Stimulated activated naive CD8-positive, alpha-beta T cell treated with anti-CD3 and anti-CD28 coated beads, Interleukin-15, amount 100 ng/mL, for 72 hours (primary cell): Measurements from ENCODE around the gene TUSC2.

Source experiments
- ATAC-seq: fragments of 150-1000 bp; cut with Tn5 transposase; 2 replicates; pipeline ENCODE4 v1.10.0; 2021; ENCODE audit warnings: mild to moderate bottlenecking, moderate library complexity
- DNase-seq, 2 donors: peaks; one replicate each; pipeline ENCODE4 v3.0.0; 2021 to 2022
- H3K27ac Mint-ChIP-seq, 2 donors: one replicate each; pipeline ENCODE4 v1.8.0; 2022; ENCODE audit warnings: mild to moderate bottlenecking in 2 of 2, mixed read lengths in 2 of 2, moderate library complexity in 2 of 2
- H3K27me3 Mint-ChIP-seq: one replicate; pipeline ENCODE4 v1.8.0; 2022; ENCODE audit warnings: mixed read lengths
- H3K4me1 Mint-ChIP-seq: one replicate; pipeline ENCODE4 v1.8.0; 2022; ENCODE audit warnings: mild to moderate bottlenecking, mixed read lengths
- H3K4me3 Mint-ChIP-seq, 2 donors: one replicate each; pipeline ENCODE4 v1.8.0; 2022; ENCODE audit warnings: mild to moderate bottlenecking in 2 of 2, mixed read lengths in 2 of 2, moderate library complexity in 1 of 2
- H3K9me3 Mint-ChIP-seq, 2 donors: one replicate each; pipeline ENCODE4 v1.8.0; 2022; ENCODE audit warnings: mixed read lengths in 2 of 2

Gene TUSC2

GRCh38 chr3:50331364-50331907, 3.4 kb upstream of the TUSC2 start:
- ATAC-seq (no peak), DNase-seq (no peak)
- Mint-ChIP-seq H3K27me3 (no peaks in the 10 kb centered on the region), H3K27ac (no peak overlapping the region), H3K9me3 (no peaks in the 10 kb centered on the region), H3K4me1 (peaks cover 57% of the 10 kb centered on the region), H3K4me3 (no peak overlapping the region)

GRCh38 chr3:50330330-50330729, 2.3 kb upstream of the TUSC2 start:
- H3K4me3 Mint-ChIP-seq = no peak overlapping the region
- H3K9me3 Mint-ChIP-seq = no peaks in the 10 kb centered on the region
- H3K27ac Mint-ChIP-seq = no peak overlapping the region
- no peak for ATAC-seq
- no peaks in the 10 kb centered on the region for H3K27me3 Mint-ChIP-seq
- H3K4me1 Mint-ChIP-seq = peaks cover 50% of the 10 kb centered on the region
- DNase-seq = no peak

- Mint-ChIP-seq H3K4me3 (peak overlapping the region; percentile 87), H3K9me3 (no peaks in the 10 kb centered on the region), H3K4me1 (peaks cover 60% of the 10 kb centered on the region), H3K27me3 (no peaks in the 10 kb centered on the region), H3K27ac (peak overlapping the region; percentile 76 to 95)
- DNase-seq (no peak), ATAC-seq (no peak)
Measured at GRCh38 chr3:50327129-50327528, 894 bp downstream of the TUSC2 start.

GRCh38 chr3:50326182-50326541, 1.9 kb downstream of the TUSC2 start:
- Mint-ChIP-seq H3K27me3 (no peaks in the 10 kb centered on the region), H3K4me1 (peaks cover 63% of the 10 kb centered on the region), H3K27ac (no peak overlapping the region), H3K9me3 (no peaks in the 10 kb centered on the region), H3K4me3 (no peak overlapping the region)
- ATAC-seq = no peak
- DNase-seq = no peak

GRCh38 chr3:50325497-50326181, 2.4 kb downstream of the TUSC2 start:
- Mint-ChIP-seq H3K4me1 (peaks cover 64% of the 10 kb centered on the region), H3K27ac (peak overlapping the region in 1 of 2 donors; percentile 3)

GRCh38 chr3:50325113-50325480, 2.9 kb downstream of the TUSC2 start:
- Mint-ChIP-seq H3K9me3 (no peaks in the 10 kb centered on the region), H3K27ac (peak overlapping the region in 1 of 2 donors; percentile 3), H3K27me3 (no peaks in the 10 kb centered on the region), H3K4me1 (peaks cover 65% of the 10 kb centered on the region), H3K4me3 (no peak overlapping the region)
- DNase-seq (no peak), ATAC-seq (no peak)

More at GRCh38 chr3:50325497-50326181, 2.4 kb downstream of the TUSC2 start:
- no peaks in the 10 kb centered on the region for H3K27me3 Mint-ChIP-seq
- no peak overlapping the region for H3K4me3 Mint-ChIP-seq
- no peak for ATAC-seq
- H3K9me3 Mint-ChIP-seq = no peaks in the 10 kb centered on the region
- DNase-seq = no peak

GRCh38 chr3:50324351-50325112, 3.5 kb downstream of the TUSC2 start:
- peak; percentile 48 for ATAC-seq
- H3K4me1 Mint-ChIP-seq = peaks cover 65% of the 10 kb centered on the region
- H3K27ac Mint-ChIP-seq = no peak overlapping the region

GRCh38 chr3:50323614-50324199, 4.3 kb downstream of the TUSC2 start:
- Mint-ChIP-seq H3K27ac (peak overlapping the region in 1 of 2 donors; percentile 52), H3K4me3 (no peak overlapping the region), H3K4me1 (peaks cover 70% of the 10 kb centered on the region), H3K27me3 (no peaks in the 10 kb centered on the region), H3K9me3 (no peaks in the 10 kb centered on the region)
- ATAC-seq (no peak), DNase-seq (no peak)

More at GRCh38 chr3:50324351-50325112, 3.5 kb downstream of the TUSC2 start:
- DNase-seq = peak; percentile 68 to 71
- no peaks in the 10 kb centered on the region for H3K27me3 Mint-ChIP-seq
- no peaks in the 10 kb centered on the region for H3K9me3 Mint-ChIP-seq
- no peak overlapping the region for H3K4me3 Mint-ChIP-seq

- ATAC-seq (no peak), DNase-seq (no peak)
- Mint-ChIP-seq H3K4me3 (no peak overlapping the region), H3K4me1 (peaks cover 75% of the 10 kb centered on the region), H3K27ac (peak overlapping the region in 1 of 2 donors; percentile 52), H3K9me3 (no peaks in the 10 kb centered on the region), H3K27me3 (no peaks in the 10 kb centered on the region)
Measured at GRCh38 chr3:50323092-50323600, 4.9 kb downstream of the TUSC2 start.

- no peak for DNase-seq
- no peak for ATAC-seq
- H3K4me1 Mint-ChIP-seq = peaks cover 78% of the 10 kb centered on the region
Measured at GRCh38 chr3:50322386-50323091, 5.5 kb downstream of the TUSC2 start, which contains the start of gene HYAL2. Gene HYAL2 (minus strand): TSS chr3:50322745. CDS start chr3:50320489, 2,256 bp downstream.

GRCh38 chr3:50322115-50322385, 6.0 kb downstream of the TUSC2 start:
- no peak for ATAC-seq
- peak overlapping the region; percentile 65 to 100 for H3K27ac Mint-ChIP-seq

More at GRCh38 chr3:50322386-50323091, 5.5 kb downstream of the TUSC2 start, which contains the start of gene HYAL2:
- no peaks in the 10 kb centered on the region for H3K9me3 Mint-ChIP-seq
- H3K27ac Mint-ChIP-seq = peak within 1 kb of the TSS; percentile 99 to 100
- no peaks in the 10 kb centered on the region for H3K27me3 Mint-ChIP-seq
- H3K4me3 Mint-ChIP-seq = peak within 1 kb of the TSS; percentile 83 to 85

GRCh38 chr3:50321336-50322114, 6.5 kb downstream of the TUSC2 start:
- Mint-ChIP-seq H3K4me3 (peak overlapping the region; percentile 83 to 85), H3K27me3 (no peaks in the 10 kb centered on the region), H3K9me3 (no peaks in the 10 kb centered on the region), H3K4me1 (peaks cover 78% of the 10 kb centered on the region), H3K27ac (peak overlapping the region; percentile 99 to 100)
- ATAC-seq (peak; percentile 79), DNase-seq (peak; percentile 84 to 86)

More at GRCh38 chr3:50322115-50322385, 6.0 kb downstream of the TUSC2 start:
- Mint-ChIP-seq H3K9me3 (no peaks in the 10 kb centered on the region), H3K4me1 (peaks cover 78% of the 10 kb centered on the region), H3K4me3 (peak overlapping the region; percentile 83 to 85), H3K27me3 (no peaks in the 10 kb centered on the region)
- DNase-seq = no peak

- ATAC-seq = peak; percentile 62
- DNase-seq = no peak
- Mint-ChIP-seq H3K9me3 (no peaks in the 10 kb centered on the region), H3K4me1 (peaks cover 79% of the 10 kb centered on the region), H3K27ac (peak overlapping the region; percentile 53 to 85), H3K4me3 (peak overlapping the region; percentile 83 to 91), H3K27me3 (no peaks in the 10 kb centered on the region)
Measured at GRCh38 chr3:50320853-50321335, 7.1 kb downstream of the TUSC2 start.

GRCh38 chr3:50319894-50320625, 8.0 kb downstream of the TUSC2 start:
- Mint-ChIP-seq H3K27ac (no peak overlapping the region), H3K9me3 (no peaks in the 10 kb centered on the region), H3K4me3 (peak overlapping the region; percentile 83 to 91), H3K27me3 (no peaks in the 10 kb centered on the region), H3K4me1 (peaks cover 82% of the 10 kb centered on the region)
- DNase-seq (no peak), ATAC-seq (no peak)
